HTR-8/SVneo (cell line): Measurements from ENCODE around the gene GPA33.

Experiments used
- DNase-seq: peaks from one replicate; pipeline ENCODE4 v3.0.0; 2011; ENCODE audit warnings: low spot score, mixed read lengths; ENCODE audit not compliant: insufficient read length
- FAIRE-seq: peaks from 2 replicates; lab custom pipeline; 2011; peaks lifted over from hg19 to GRCh38; lab: Jason Lieb, UNC

The GPA33 gene

GRCh38 chr1:167092653-167093052, 2.5 kb upstream of the GPA33 start:
- no peak for FAIRE-seq

GRCh38 chr1:167089939-167090313, 251 bp downstream of the GPA33 start:
- DNase-seq: no peak
- FAIRE-seq: no peak

More at GRCh38 chr1:167092653-167093052, 2.5 kb upstream of the GPA33 start:
- DNase-seq: no peak

GRCh38 chr1:167088746-167089417, 1.3 kb downstream of the GPA33 start:
- no peak for DNase-seq
- FAIRE-seq: no peak

- FAIRE-seq (no peak), DNase-seq (no peak)
Measured at GRCh38 chr1:167086768-167087167, 3.4 kb downstream of the GPA33 start.

GRCh38 chr1:167086033-167086432, 4.1 kb downstream of the GPA33 start:
- DNase-seq (no peak), FAIRE-seq (no peak)

GRCh38 chr1:167084757-167085156, 5.4 kb downstream of the GPA33 start:
- DNase-seq (no peak), FAIRE-seq (no peak)

- FAIRE-seq (no peak), DNase-seq (no peak)
Measured at GRCh38 chr1:167083871-167084270, 6.3 kb downstream of the GPA33 start.

- DNase-seq (no peak), FAIRE-seq (no peak)
Measured at GRCh38 chr1:167083066-167083665, 7.0 kb downstream of the GPA33 start.

GRCh38 chr1:167082511-167083027, 7.6 kb downstream of the GPA33 start:
- no peak for DNase-seq

GRCh38 chr1:167081594-167082156, 8.5 kb downstream of the GPA33 start:
- FAIRE-seq (no peak), DNase-seq (no peak)

More at GRCh38 chr1:167082511-167083027, 7.6 kb downstream of the GPA33 start:
- no peak for FAIRE-seq

- no peak for FAIRE-seq
- no peak for DNase-seq
Measured at GRCh38 chr1:167077868-167078210, 12.3 kb downstream of the GPA33 start.

GRCh38 chr1:167077128-167077867, 12.9 kb downstream of the GPA33 start:
- DNase-seq (no peak), FAIRE-seq (no peak)

GRCh38 chr1:167076136-167076710, 14.0 kb downstream of the GPA33 start:
- no peak for DNase-seq
- FAIRE-seq: no peak

GRCh38 chr1:167071286-167071685, 18.9 kb downstream of the GPA33 start:
- no peak for FAIRE-seq

GRCh38 chr1:167068761-167069160, 21.4 kb downstream of the GPA33 start:
- peak; percentile 33 for FAIRE-seq

More at GRCh38 chr1:167071286-167071685, 18.9 kb downstream of the GPA33 start:
- no peak for DNase-seq

GRCh38 chr1:167067904-167068303, 22.3 kb downstream of the GPA33 start:
- FAIRE-seq: no peak
- no peak for DNase-seq

More at GRCh38 chr1:167068761-167069160, 21.4 kb downstream of the GPA33 start:
- no peak for DNase-seq

- FAIRE-seq: no peak
- DNase-seq: peak; percentile 85
Measured at GRCh38 chr1:167066333-167067122, 23.6 kb downstream of the GPA33 start.

GRCh38 chr1:167065471-167065870, 24.7 kb downstream of the GPA33 start:
- DNase-seq (no peak), FAIRE-seq (no peak)

GRCh38 chr1:167064621-167065020, 25.6 kb downstream of the GPA33 start:
- DNase-seq: no peak
- FAIRE-seq: no peak

- no peak for DNase-seq
- no peak for FAIRE-seq
Measured at GRCh38 chr1:167061073-167061464, 29.1 kb downstream of the GPA33 start.
